Thyroid gland (tissue), 4 donors: ENCODE results near the gene KRTAP10-3.

Experiments
- POLR2A ChIP-seq, 2 donors: fragments of 450-650 bp; IDR thresholded peaks; one replicate each; pipeline ENCODE4 v1.6.1; 2017; ENCODE audit warnings: antibody characterized with exemption in 2 of 2, mild to moderate bottlenecking in 2 of 2, moderate library complexity in 1 of 2
- TF ChIP-seq, protein P1 (sequence below), 6 experiments: fragments of 200-600 bp in 3 of 6; fragments of 450-650 bp in 3 of 6; sonication (generic) in 3 of 6; IDR thresholded peaks; one replicate each; pipeline ENCODE4 v1.5.1; 2016 to 2019; ENCODE audit warnings: antibody characterized with exemption in 6 of 6, mild to moderate bottlenecking in 2 of 6, inconsistent platforms in 1 of 6, moderate library complexity in 1 of 6

DNA sequence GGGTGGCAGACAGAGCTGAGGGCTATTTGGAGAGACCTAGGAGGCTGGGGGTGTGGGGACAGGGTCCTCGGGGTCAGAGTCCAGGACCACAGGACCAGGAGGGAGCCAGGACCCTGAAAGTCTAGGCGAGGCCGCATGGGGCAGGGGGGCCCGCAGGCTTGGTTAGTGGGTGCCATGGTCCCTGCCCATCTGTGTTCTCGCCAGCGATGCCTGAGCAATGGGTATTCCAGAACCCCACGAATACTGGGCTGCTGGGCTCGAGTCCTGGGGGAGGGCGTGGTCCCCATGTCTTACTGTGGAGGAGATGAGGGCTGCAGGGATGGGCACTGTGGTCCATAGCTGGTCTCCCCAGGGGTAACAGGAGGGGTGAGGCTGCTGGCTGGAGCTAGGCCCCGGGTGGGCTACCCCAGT lies 31.7 kb upstream of the KRTAP10-3 start:
- TF ChIP-seq POLR2A (IDR thresholded peaks at IDR 0.05) = no peak
- TF ChIP-seq, protein P1, sequence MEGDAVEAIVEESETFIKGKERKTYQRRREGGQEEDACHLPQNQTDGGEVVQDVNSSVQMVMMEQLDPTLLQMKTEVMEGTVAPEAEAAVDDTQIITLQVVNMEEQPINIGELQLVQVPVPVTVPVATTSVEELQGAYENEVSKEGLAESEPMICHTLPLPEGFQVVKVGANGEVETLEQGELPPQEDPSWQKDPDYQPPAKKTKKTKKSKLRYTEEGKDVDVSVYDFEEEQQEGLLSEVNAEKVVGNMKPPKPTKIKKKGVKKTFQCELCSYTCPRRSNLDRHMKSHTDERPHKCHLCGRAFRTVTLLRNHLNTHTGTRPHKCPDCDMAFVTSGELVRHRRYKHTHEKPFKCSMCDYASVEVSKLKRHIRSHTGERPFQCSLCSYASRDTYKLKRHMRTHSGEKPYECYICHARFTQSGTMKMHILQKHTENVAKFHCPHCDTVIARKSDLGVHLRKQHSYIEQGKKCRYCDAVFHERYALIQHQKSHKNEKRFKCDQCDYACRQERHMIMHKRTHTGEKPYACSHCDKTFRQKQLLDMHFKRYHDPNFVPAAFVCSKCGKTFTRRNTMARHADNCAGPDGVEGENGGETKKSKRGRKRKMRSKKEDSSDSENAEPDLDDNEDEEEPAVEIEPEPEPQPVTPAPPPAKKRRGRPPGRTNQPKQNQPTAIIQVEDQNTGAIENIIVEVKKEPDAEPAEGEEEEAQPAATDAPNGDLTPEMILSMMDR (IDR thresholded peaks at IDR 0.05) = no peak
